GM12878 (cell line): ENCODE measurements around the gene PAPPA. TPM values are rescaled to one million over a fixed set of nuclear protein-coding genes. Genes with fewer than 3 reads are reported as not detected.

Source experiments
- ATAC-seq: fragments of 200-7000 bp; cut with Tn5 transposase; 3 replicates; pipeline ENCODE4 v1.9.1; 2020; ENCODE audit warnings: mild to moderate bottlenecking, moderate library complexity
- BruUV-seq: library from RNA; stranded (reverse); fragments of 400-500 nt; replicated peaks from 2 replicates; lab custom pipeline; 2021; lab: Mats Ljungman, UMichigan
- CTCF ChIA-PET: fragments of 300-600 bp; sonication (Branson Sonifier 250); formaldehyde crosslinking; extraction: SDS; loops from one replicate; lab custom pipeline; 2021; ENCODE audit warnings: inconsistent platforms; lab: Yijun Ruan, JAX
- POLR2A ChIA-PET: fragments of 350-600 bp; formaldehyde crosslinking; extraction: SDS; loops from one replicate; lab custom pipeline; 2021; ENCODE audit warnings: inconsistent platforms; lab: Charles Lee
- RAD21 ChIA-PET: fragments of 300-600 bp; sonication (Branson Sonifier 250); formaldehyde crosslinking; loops from one replicate; lab custom pipeline; 2023; ENCODE audit warnings: antibody characterized with exemption; ENCODE audit not compliant: unreplicated experiment; lab: Charles Lee
- SMC1A ChIA-PET: fragments of 300-600 bp; sonication (Branson Sonifier 250); formaldehyde crosslinking; loops from one replicate; lab custom pipeline; 2023; ENCODE audit not compliant: unreplicated experiment, uncharacterized antibody; lab: Charles Lee
- DNase-seq: peaks from one replicate; pipeline ENCODE4 v3.0.0-alpha.2; 2011; ENCODE audit warnings: low read depth, low spot score
- FAIRE-seq: peaks from 3 replicates; lab custom pipeline; 2011; peaks lifted over from hg19 to GRCh38; lab: Jason Lieb, UNC
- H2AFZ ChIP-seq: 2 replicates; pipeline ENCODE4 v1.6.0; 2011; ENCODE audit warnings: low read depth, low read length, control low read depth; ENCODE audit not compliant: control insufficient read depth
- H3K27ac ChIP-seq: 2 replicates; pipeline ENCODE4 v1.5.1; 2011; ENCODE audit warnings: control low read depth; ENCODE audit not compliant: control insufficient read depth, insufficient read depth
- H3K27me3 ChIP-seq, 2 experiments: replicated peaks in 1 of 2; 2 replicates each; pipeline versions ENCODE4 v1.6.0 to v1.6.1; 2011; ENCODE audit warnings: low read length in 1 of 2; ENCODE audit not compliant: control insufficient read depth in 2 of 2, insufficient read depth in 2 of 2
- H3K36me3 ChIP-seq, 2 experiments: 2 replicates each; pipeline ENCODE4 v1.5.1; 2011; ENCODE audit warnings: low read length in 1 of 2; ENCODE audit not compliant: control insufficient read depth in 2 of 2, insufficient read depth in 2 of 2
- H3K4me1 ChIP-seq: 2 replicates; pipeline ENCODE4 v1.6.1; 2011; ENCODE audit warnings: mild to moderate bottlenecking, low read length, moderate library complexity, mixed read lengths; ENCODE audit not compliant: control insufficient read depth, insufficient read depth
- H3K4me2 ChIP-seq: 2 replicates; pipeline ENCODE4 v1.6.0; 2011; ENCODE audit warnings: control low read depth; ENCODE audit not compliant: control insufficient read depth, insufficient read depth
- H3K4me3 ChIP-seq: fragments of 200-600 bp; sonication (generic); 2 replicates; pipeline ENCODE4 v1.5.1; 2016
- H3K79me2 ChIP-seq: 2 replicates; pipeline ENCODE4 v1.6.0; 2011; ENCODE audit warnings: low read length; ENCODE audit not compliant: control insufficient read depth, insufficient read depth
- H3K9ac ChIP-seq: 2 replicates; pipeline ENCODE4 v1.8.0; 2011; ENCODE audit warnings: low read length, control low read depth, mixed read lengths; ENCODE audit not compliant: control insufficient read depth, insufficient read depth
- H3K9me3 ChIP-seq: replicated peaks from 3 replicates; pipeline ENCODE4 v1.5.1; 2011; ENCODE audit warnings: mild to moderate bottlenecking, low read length; ENCODE audit not compliant: control insufficient read depth, insufficient read depth
- H4K20me1 ChIP-seq: 2 replicates; pipeline ENCODE4 v1.6.0; 2011; ENCODE audit not compliant: control insufficient read depth, insufficient read depth
- CBX3 ChIP-seq: fragments of 200-600 bp; sonication (generic); IDR thresholded peaks from 2 replicates; pipeline ENCODE4 v1.6.1; 2016; ENCODE audit warnings: low read depth, borderline replicate concordance
- CBX5 ChIP-seq: sonication (generic); IDR thresholded peaks from 2 replicates; pipeline ENCODE4 v1.6.1; 2016; ENCODE audit warnings: low read depth, moderate library complexity, mild to moderate bottlenecking, inconsistent platforms
- CREB1 ChIP-seq: IDR thresholded peaks from 2 replicates; pipeline ENCODE4 v1.6.1; 2012; ENCODE audit warnings: low read depth, mild to moderate bottlenecking, inconsistent platforms
- DPF2 ChIP-seq: fragments of 450-650 bp; IDR thresholded peaks from 2 replicates; pipeline ENCODE4 v1.6.1; 2017; ENCODE audit warnings: mild to moderate bottlenecking
- HDGF ChIP-seq: fragments of 450-650 bp; IDR thresholded peaks from 2 replicates; pipeline ENCODE4 v1.6.1; 2016; ENCODE audit warnings: antibody characterized with exemption
- MTA3 ChIP-seq: IDR thresholded peaks from 2 replicates; pipeline ENCODE4 v1.6.1; 2012; ENCODE audit warnings: low read length, inconsistent platforms, borderline replicate concordance
- MYC ChIP-seq: IDR thresholded peaks from 2 replicates; pipeline ENCODE4 v1.6.1; 2011; ENCODE audit warnings: mild to moderate bottlenecking, low read length, moderate library complexity, inconsistent platforms; ENCODE audit not compliant: insufficient read depth, insufficient replicate concordance, insufficient read length, severe bottlenecking
- NKRF ChIP-seq: fragments of 450-650 bp; conservative IDR thresholded peaks from 2 replicates; pipeline ENCODE4 v1.6.1; 2017; ENCODE audit warnings: mild to moderate bottlenecking, moderate library complexity
- RELB ChIP-seq: fragments of 450-650 bp; IDR thresholded peaks from 2 replicates; pipeline ENCODE4 v1.6.1; 2017; ENCODE audit warnings: low read depth, mild to moderate bottlenecking, moderate library complexity
- SMAD1 ChIP-seq: fragments of 450-650 bp; IDR thresholded peaks from 2 replicates; pipeline ENCODE4 v1.6.1; 2018; ENCODE audit warnings: mild to moderate bottlenecking, low read depth; ENCODE audit not compliant: partially characterized antibody
- SPI1 ChIP-seq: IDR thresholded peaks from 2 replicates; pipeline ENCODE4 v1.6.1; 2011; ENCODE audit warnings: low read depth, mild to moderate bottlenecking, low read length, moderate library complexity, borderline replicate concordance; ENCODE audit not compliant: insufficient read depth
- YY1 ChIP-seq: IDR thresholded peaks from 2 replicates; pipeline ENCODE4 v1.6.1; 2011; ENCODE audit warnings: low read depth, mild to moderate bottlenecking, low read length
- ZNF24 ChIP-seq: fragments of 450-650 bp; IDR thresholded peaks from 2 replicates; pipeline ENCODE4 v1.6.1; 2017; ENCODE audit warnings: antibody characterized with exemption, mild to moderate bottlenecking
- ZNF274 ChIP-seq: IDR thresholded peaks from one replicate; pipeline ENCODE4 v1.8.0; 2011; ENCODE audit not compliant: insufficient read length, insufficient read depth
- WGBS: methylation state at CpG from one replicate; pipeline ENCODE4 v1.1.6; 2016; ENCODE audit warnings: low lambda C conversion rate; ENCODE audit not compliant: insufficient replicate concordance, insufficient coverage; ENCODE audit errors: missing lambda C conversion rate; 5-methylcytosine and 5-hydroxymethylcytosine counted together
- in situ Hi-C: fragments of 300-500 bp; cut with MboI; formaldehyde crosslinking; loops from 9 replicates; pipeline ENCODE4 v1.14.3; 2018; ENCODE audit warnings: mixed read lengths
- intact Hi-C: fragments of 100-400 bp; cut with micrococcal nuclease; formaldehyde crosslinking; loops from one replicate; pipeline ENCODE4 v1.14.2; 2022; ENCODE audit not compliant: unreplicated experiment
- polyA plus RNA-seq, 11 experiments: library from polyadenylated mRNA; depleted of rRNA in 4 of 11; unstranded in 6 of 11; stranded (reverse) in 5 of 11; fragments of >200 nt; fragmentation: Nextera tagmentation in 4 of 11; fragmentation: Illumina TruSeq in 1 of 11; extraction: Ambion mirVana in 4 of 11; extraction: Trizol in 1 of 11; gene quantifications; 1 replicate in 1 of 11; 2 replicates in 10 of 11; pipeline versions ENCODE4 v1.2.1 to v1.2.3, GENCODE V29; 2011 to 2016; ENCODE audit warnings: inconsistent platforms in 2 of 11, missing spikeins in 2 of 11, low read depth in 1 of 11
- total RNA-seq, 4 experiments: library from RNA; depleted of rRNA in 3 of 4; stranded (reverse); fragments of >200 nt in 3 of 4; fragmentation: Illumina TruSeq in 1 of 4; extraction: Trizol in 1 of 4; gene quantifications; 2 replicates each; pipeline versions ENCODE4 v1.2.1 to v1.2.3, GENCODE V29; 2013 to 2021

Gene PAPPA
- total and polyA plus RNA-seq, 10 of the 15 experiments (the other 5 are each of a cell fraction or from before 2014, with no cell fraction given): under 0.01 to 0.19 (median 0.02) TPM; not detected in 4

GRCh38 chr9:116317503-116317902, 163.9 kb downstream of the PAPPA start:
- TF ChIP-seq ZNF274: no peak
- no peak for TF ChIP-seq ZNF24
- TF ChIP-seq MTA3: no peak
- no peak for TF ChIP-seq SMAD1
- no peak for TF ChIP-seq CBX5
- no peak for TF ChIP-seq HDGF
- no peak for TF ChIP-seq YY1
- TF ChIP-seq CREB1: no peak

GRCh38 chr9:116318468-116319374, 165.1 kb downstream of the PAPPA start:
- Histone ChIP-seq H3K4me3 (no peak overlapping the region), H3K27ac (no peak overlapping the region), H3K9ac (no peak overlapping the region), H2AFZ (no peak overlapping the region), H3K9me3 (no peaks in the 10 kb centered on the region), H4K20me1 (no peaks in the 10 kb centered on the region), H3K4me2 (no peak overlapping the region), H3K4me1 (no peaks in the 10 kb centered on the region), H3K36me3 (no peaks in the 10 kb centered on the region), H3K27me3 (no peaks in the 10 kb centered on the region; a peak in 3 of 4 replicates), H3K79me2 (no peaks in the 10 kb centered on the region)
- ATAC-seq (no peak), FAIRE-seq (no peak), DNase-seq (no peak)
- ChIA-PET SMC1A (no interaction called here), POLR2A (no interaction called here), RAD21 (no interaction called here), CTCF (no interaction called here)
- BruUV-seq: no TSS peak
- in situ Hi-C loops (no loop called here), intact Hi-C loops (no loop called here)
- TF ChIP-seq SPI1: no peak
- TF ChIP-seq RELB: no peak
- TF ChIP-seq DPF2: no peak
- TF ChIP-seq NKRF: no peak
- no peak for TF ChIP-seq CBX3
- TF ChIP-seq MYC: no peak
- no peak for TF ChIP-seq MTA3
- TF ChIP-seq ZNF24: no peak
- 34% methylated on average over 19 of the region's 19 CpGs for WGBS

More at GRCh38 chr9:116317503-116317902, 163.9 kb downstream of the PAPPA start:
- WGBS: 0% methylated on average over 2 of the region's 2 CpGs
- intact Hi-C loops: no loop called here
- in situ Hi-C loops: no loop called here
- Histone ChIP-seq H4K20me1 (no peaks in the 10 kb centered on the region), H2AFZ (no peak overlapping the region), H3K79me2 (no peaks in the 10 kb centered on the region), H3K36me3 (no peaks in the 10 kb centered on the region), H3K9me3 (no peaks in the 10 kb centered on the region), H3K4me2 (no peak overlapping the region), H3K9ac (no peak overlapping the region), H3K4me1 (no peaks in the 10 kb centered on the region), H3K27ac (no peak overlapping the region), H3K27me3 (no peaks in the 10 kb centered on the region; a peak in 1 of 4 replicates), H3K4me3 (no peak overlapping the region)
- BruUV-seq: no TSS peak
- ChIA-PET RAD21 (no interaction called here), CTCF (no interaction called here), POLR2A (no interaction called here), SMC1A (no interaction called here)
- ATAC-seq (no peak), FAIRE-seq (no peak), DNase-seq (no peak)
